Activated CD8-positive, alpha-beta T cell treated with anti-CD3 and anti-CD28 coated beads for 36 hours (primary cell): ENCODE measurements around the gene RABEP2. TPM values are rescaled to one million over a fixed set of nuclear protein-coding genes. Genes with fewer than 3 reads are reported as not detected.

ENCODE experiments used
- ATAC-seq: fragments of 200-7000 bp; cut with Tn5 transposase; one replicate; pipeline ENCODE4 v1.10.0; 2021; ENCODE audit warnings: mild to moderate bottlenecking, moderate library complexity
- CTCF ChIA-PET: fragments of 350-600 bp; sonication (Branson Sonifier 250); formaldehyde crosslinking; loops from one replicate; lab custom pipeline; 2021; ENCODE audit warnings: antibody characterized with exemption; lab: Charles Lee
- POLR2A ChIA-PET: fragments of 350-600 bp; sonication (Branson Sonifier 250); formaldehyde crosslinking; loops from one replicate; lab custom pipeline; 2021; ENCODE audit warnings: antibody characterized with exemption; lab: Charles Lee
- DNase-seq: peaks from one replicate; pipeline ENCODE4 v3.0.0-alpha.2; 2020
- H3K27ac Mint-ChIP-seq: one replicate; pipeline ENCODE4 v1.8.0; 2021; ENCODE audit warnings: mild to moderate bottlenecking, mixed read lengths
- H3K27me3 Mint-ChIP-seq: one replicate; pipeline ENCODE4 v1.8.0; 2021; ENCODE audit warnings: mixed read lengths
- H3K36me3 Mint-ChIP-seq: one replicate; pipeline ENCODE4 v1.8.0; 2021; ENCODE audit warnings: low read depth, mixed read lengths
- H3K4me1 Mint-ChIP-seq: one replicate; pipeline ENCODE4 v1.8.0; 2021; ENCODE audit warnings: low read depth, mixed read lengths
- H3K4me3 Mint-ChIP-seq: one replicate; pipeline ENCODE4 v1.8.0; 2021; ENCODE audit warnings: mild to moderate bottlenecking, moderate library complexity, mixed read lengths
- H3K9me3 Mint-ChIP-seq: one replicate; pipeline ENCODE4 v1.8.0; 2021; ENCODE audit warnings: mixed read lengths
- CTCF ChIP-seq: fragments of 200-600 bp; IDR thresholded peaks from one replicate; pipeline ENCODE4 v1.8.0; 2022; ENCODE audit warnings: antibody characterized with exemption, mild to moderate bottlenecking
- intact Hi-C: fragments of 100-400 bp; cut with micrococcal nuclease; formaldehyde crosslinking; loops from one replicate; pipeline ENCODE4 v1.10.0; 2022
- total RNA-seq, 2 experiments: library from RNA; stranded (reverse); gene quantifications; one replicate each; pipeline ENCODE4 v1.2.3, GENCODE V29; 2021

Gene RABEP2
- total RNA-seq, 2 experiments from 2014 or later = 13.1 to 14.0 TPM

GRCh38 chr16:28880955-28881354, 44.1 kb downstream of the RABEP2 start:
- Mint-ChIP-seq H3K36me3 (no peaks in the 10 kb centered on the region), H3K4me3 (peak overlapping the region; percentile 90), H3K4me1 (peaks cover 18% of the 10 kb centered on the region), H3K27me3 (peaks cover 10% of the 10 kb centered on the region), H3K27ac (no peak overlapping the region), H3K9me3 (no peaks in the 10 kb centered on the region)
- no peak for DNase-seq
- ChIA-PET POLR2A (interaction anchor here (0.8 to 4.2 kb wide), 7 partner anchors 10 to 52 kb away, joined by 3 to 40 read pairs (median 5); partner anchors contain the start of gene SH2B1), CTCF (interaction anchor here (2.3 kb wide), 1 partner anchor 65 kb away, joined by 29 read pairs; no protein-coding TSS in a partner anchor)
- intact Hi-C loops = no loop called here
- no peak for TF ChIP-seq CTCF
- ATAC-seq = no peak

- CTCF ChIA-PET = interaction anchor here (2.2 to 2.3 kb wide), 2 partner anchors 10 to 65 kb away, joined by 6 to 29 read pairs; no protein-coding TSS in a partner anchor
- no peak overlapping the region for H3K27ac Mint-ChIP-seq
Measured at GRCh38 chr16:28880589-28880915, 44.5 kb downstream of the RABEP2 start.

GRCh38 chr16:28879841-28880588, 45.0 kb downstream of the RABEP2 start:
- POLR2A ChIA-PET = interaction anchor here (0.6 to 4.2 kb wide), 17 partner anchors 9 to 928 kb away, joined by 3 to 40 read pairs (median 3); partner anchors contain the start of genes ATXN2L, RABEP2, SH2B1 and TUFM
- peak overlapping the region; percentile 79 for H3K27ac Mint-ChIP-seq
- H3K27me3 Mint-ChIP-seq = peaks cover 10% of the 10 kb centered on the region
- peak; percentile 96 for ATAC-seq
- intact Hi-C loops = no loop called here
- peaks cover 18% of the 10 kb centered on the region for H3K4me1 Mint-ChIP-seq
- peak; percentile 94 for DNase-seq
- TF ChIP-seq CTCF = no peak
- peak overlapping the region; percentile 90 for H3K4me3 Mint-ChIP-seq
- CTCF ChIA-PET = interaction anchor here (1.1 to 2.3 kb wide), 3 partner anchors 10 to 65 kb away, joined by 3 to 29 read pairs (median 6); no protein-coding TSS in a partner anchor
- no peaks in the 10 kb centered on the region for H3K36me3 Mint-ChIP-seq
- no peaks in the 10 kb centered on the region for H3K9me3 Mint-ChIP-seq

More at GRCh38 chr16:28880589-28880915, 44.5 kb downstream of the RABEP2 start:
- H3K27me3 Mint-ChIP-seq = peaks cover 10% of the 10 kb centered on the region
- DNase-seq = no peak
- no peaks in the 10 kb centered on the region for H3K9me3 Mint-ChIP-seq
- no peaks in the 10 kb centered on the region for H3K36me3 Mint-ChIP-seq
- POLR2A ChIA-PET = interaction anchor here (0.6 to 4.2 kb wide), 11 partner anchors 10 to 52 kb away, joined by 3 to 40 read pairs (median 5); partner anchors contain the start of genes RABEP2 and SH2B1
- peaks cover 18% of the 10 kb centered on the region for H3K4me1 Mint-ChIP-seq
- no peak for ATAC-seq
- intact Hi-C loops = no loop called here
- H3K4me3 Mint-ChIP-seq = peak overlapping the region; percentile 90
- no peak for TF ChIP-seq CTCF

GRCh38 chr16:28879261-28879840, 45.7 kb downstream of the RABEP2 start:
- peaks cover 18% of the 10 kb centered on the region for H3K4me1 Mint-ChIP-seq
- no peak for TF ChIP-seq CTCF
- intact Hi-C loops = no loop called here

More at GRCh38 chr16:28879261-28879840, 45.7 kb downstream of the RABEP2 start:
- peak; percentile 46 for ATAC-seq
- Mint-ChIP-seq H3K27me3 (peaks cover 10% of the 10 kb centered on the region), H3K36me3 (no peaks in the 10 kb centered on the region), H3K27ac (peak overlapping the region; percentile 79), H3K9me3 (no peaks in the 10 kb centered on the region), H3K4me3 (peak overlapping the region; percentile 90)
- DNase-seq = no peak
- ChIA-PET POLR2A (interaction anchor here (0.6 to 4.2 kb wide), 13 partner anchors 8 to 928 kb away, joined by 3 to 40 read pairs (median 4); partner anchors contain the start of genes ATXN2L, RABEP2, SH2B1 and TUFM), CTCF (interaction anchor here (1.1 to 2.3 kb wide), 3 partner anchors 9 to 66 kb away, joined by 3 to 29 read pairs (median 6); no protein-coding TSS in a partner anchor)
